GM19438 (cell line): ENCODE results near the gene STXBP1.

Experiments
- ATAC-seq: cut with Tn5 transposase; IDR thresholded peaks from one replicate; pipeline ENCODE4 v1.9.1; 2021; ENCODE audit warnings: low read depth; ENCODE audit not compliant: unreplicated experiment

Gene STXBP1

GRCh38 chr9:127611899-127612790, at the start of gene STXBP1:
TSS of gene STXBP1 (plus strand) at chr9:127612277. CDS start at chr9:127612404, 127 bp downstream.
- ATAC-seq, result peak; percentile 79

- ATAC-seq, result no peak
These were observed 49.7 kb upstream of the STXBP1 start for GRCh38 chr9:127562279-127562796.

- no peak for ATAC-seq
These were observed 49.2 kb upstream of the STXBP1 start for GRCh38 chr9:127562841-127563401.

GRCh38 chr9:127563579-127563978, 48.5 kb upstream of the STXBP1 start:
- no peak for ATAC-seq

GRCh38 chr9:127565231-127565630, 46.8 kb upstream of the STXBP1 start:
- no peak for ATAC-seq

GRCh38 chr9:127566351-127567001, 45.6 kb upstream of the STXBP1 start:
- ATAC-seq, result no peak

- ATAC-seq, result no peak
These were observed 44.9 kb upstream of the STXBP1 start for GRCh38 chr9:127567035-127567729.

- ATAC-seq, result no peak
These were observed 44.1 kb upstream of the STXBP1 start for GRCh38 chr9:127567730-127568617.

- no peak for ATAC-seq
These were observed 43.5 kb upstream of the STXBP1 start for GRCh38 chr9:127568618-127568970.

- ATAC-seq, result no peak
These were observed 42.8 kb upstream of the STXBP1 start for GRCh38 chr9:127568971-127569885.

GRCh38 chr9:127569886-127570401, 42.1 kb upstream of the STXBP1 start:
- ATAC-seq, result no peak

GRCh38 chr9:127570533-127571111, 41.5 kb upstream of the STXBP1 start:
- ATAC-seq, result no peak

GRCh38 chr9:127571971-127572370, 40.1 kb upstream of the STXBP1 start:
- ATAC-seq, result no peak

GRCh38 chr9:127572961-127573721, 38.9 kb upstream of the STXBP1 start:
- no peak for ATAC-seq

- ATAC-seq, result no peak
These were observed 37.7 kb upstream of the STXBP1 start for GRCh38 chr9:127574072-127574993.
